T-cell (primary cell): Measurements from ENCODE around the gene WDR7. TPM values are rescaled to one million over a fixed set of nuclear protein-coding genes. Genes with fewer than 3 reads are reported as not detected.

Experiments used
- ATAC-seq, 4 experiments: fragments of 200-7000 bp in 3 of 4; fragments of 150-1000 bp in 1 of 4; cut with Tn5 transposase; replicated peaks in 1 of 4; 1 replicate in 3 of 4; 2 replicates in 1 of 4; pipeline ENCODE4 v1.10.0; 2021; ENCODE audit warnings: moderate library complexity in 3 of 4, mild to moderate bottlenecking in 2 of 4, moderate number of reproducible peaks in 1 of 4
- CTCF ChIA-PET, 2 donors: fragments of 300-600 bp; sonication (Branson Sonifier 250); formaldehyde crosslinking; loops; one replicate each; lab custom pipeline; 2022; ENCODE audit warnings: antibody characterized with exemption in 2 of 2; lab: Charles Lee
- POLR2A ChIA-PET, 2 donors: fragments of 300-600 bp; sonication (Branson Sonifier 250); formaldehyde crosslinking; loops; one replicate each; lab custom pipeline; 2022; ENCODE audit warnings: antibody characterized with exemption in 2 of 2; lab: Charles Lee
- DNase-seq, 35 experiments: peaks; one replicate each; pipeline versions ENCODE4 v3.0.0 to v3.0.0-alpha.2; 2013 to 2023
- H3K27ac ChIP-seq: one replicate; pipeline ENCODE4 v1.5.1; 2013; ENCODE audit warnings: low read length
- H3K27me3 ChIP-seq, 2 experiments: replicated peaks in 1 of 2; 1 replicate in 1 of 2; 2 replicates in 1 of 2; pipeline versions ENCODE4 v1.6.1 to v1.7.0; 2013; ENCODE audit warnings: low read length in 1 of 2, mixed read lengths in 1 of 2; ENCODE audit not compliant: control insufficient read depth in 2 of 2, insufficient read depth in 2 of 2; ENCODE audit errors: extremely low read depth in 1 of 2
- H3K36me3 ChIP-seq, 2 donors: 1 replicate in 1 of 2; 2 replicates in 1 of 2; pipeline versions ENCODE4 v1.6.1 to v1.7.0; 2013; ENCODE audit warnings: low read length in 1 of 2; ENCODE audit not compliant: control insufficient read depth in 2 of 2, insufficient read depth in 1 of 2; ENCODE audit errors: extremely low read depth in 1 of 2
- H3K4me1 ChIP-seq, 2 experiments: 1 replicate in 1 of 2; 2 replicates in 1 of 2; pipeline versions ENCODE4 v1.6.1 to v1.7.0; 2013; ENCODE audit warnings: low read length in 2 of 2, mixed read lengths in 1 of 2; ENCODE audit not compliant: insufficient read depth in 2 of 2, control insufficient read depth in 1 of 2; ENCODE audit errors: extremely low read depth in 1 of 2
- H3K4me3 ChIP-seq, 2 donors: 1 replicate in 1 of 2; 2 replicates in 1 of 2; pipeline versions ENCODE4 v1.5.1 to v1.7.0; 2013; ENCODE audit warnings: mild to moderate bottlenecking in 2 of 2, low read length in 1 of 2, moderate library complexity in 1 of 2; ENCODE audit not compliant: control insufficient read depth in 1 of 2; ENCODE audit errors: extremely low read depth in 1 of 2
- H3K9me3 ChIP-seq: 2 replicates; pipeline ENCODE4 v1.7.0; 2013
- H3K27ac Mint-ChIP-seq, 2 donors: one replicate each; pipeline ENCODE4 v1.8.0; 2020 to 2021; ENCODE audit warnings: mild to moderate bottlenecking in 2 of 2, mixed read lengths in 2 of 2
- H3K27me3 Mint-ChIP-seq, 2 donors: one replicate each; pipeline ENCODE4 v1.8.0; 2021 to 2022; ENCODE audit warnings: mixed read lengths in 2 of 2
- H3K36me3 Mint-ChIP-seq: one replicate; pipeline ENCODE4 v1.8.0; 2021; ENCODE audit warnings: mixed read lengths
- H3K4me1 Mint-ChIP-seq, 3 donors: one replicate each; pipeline ENCODE4 v1.8.0; 2020 to 2022; ENCODE audit warnings: mixed read lengths in 3 of 3, mild to moderate bottlenecking in 1 of 3
- H3K4me3 Mint-ChIP-seq, 3 donors: one replicate each; pipeline ENCODE4 v1.8.0; 2020 to 2022; ENCODE audit warnings: mild to moderate bottlenecking in 3 of 3, mixed read lengths in 3 of 3, moderate library complexity in 3 of 3
- H3K9me3 Mint-ChIP-seq, 3 donors: one replicate each; pipeline ENCODE4 v1.8.0; 2020 to 2022; ENCODE audit warnings: mixed read lengths in 3 of 3
- WGBS: methylation state at CpG from one replicate; pipeline ENCODE4 v1.1.5; 2013; ENCODE audit warnings: missing lambda C conversion rate; ENCODE audit not compliant: insufficient coverage; 5-methylcytosine and 5-hydroxymethylcytosine counted together
- total RNA-seq, 35 experiments: library from RNA in 6 of 35; stranded (reverse) in 6 of 35; fragments of 120-200 nt in 1 of 35; gene quantifications; one replicate each; pipeline versions ENCODE4 v1.2.1 to v1.2.4 and lab custom pipeline; 2013 to 2026

WDR7 gene
- total RNA-seq, 5 donors from 2014 or later (not counting 1 experiment from before 2014, with no cell fraction given) = 35.9 to 65.6 (median 41.5) TPM

- peaks cover 12 to 17% of the 10 kb centered on the region in 2 experiments for H3K4me1 ChIP-seq
- Mint-ChIP-seq H3K9me3 (no peaks in the 10 kb centered on the region), H3K36me3 (peaks cover 14% of the 10 kb centered on the region), H3K4me3 (peak overlapping the region; percentile 97 to 99 (median 98)), H3K27ac (peak overlapping the region; percentile 91 to 99), H3K4me1 (peaks cover 39 to 52% (median 45%) of the 10 kb centered on the region in 3 donors), H3K27me3 (no peaks in the 10 kb centered on the region)
- no peak overlapping the region for H3K27ac ChIP-seq
- no peak overlapping the region for H3K4me3 ChIP-seq
- ATAC-seq = no peak
- no peaks in the 10 kb centered on the region for H3K36me3 ChIP-seq
- WGBS = 97% methylated on average over 7 of the region's 9 CpGs
- CTCF ChIA-PET = interaction anchor here in 1 of 2 donors (1.9 to 3.0 kb wide), 2 partner anchors 8 to 11 kb away, joined by 16 read pairs; partner anchors contain the start of gene WDR7
- no peak for DNase-seq
- POLR2A ChIA-PET = interaction anchor here (0.7 to 1.7 kb wide), 4 partner anchors 11 to 63 kb away, joined by 3 to 5 read pairs (median 4); partner anchors contain the start of gene WDR7 (in 2 of the 2)
- no peaks in the 10 kb centered on the region for H3K27me3 ChIP-seq
- H3K9me3 ChIP-seq = no peaks in the 10 kb centered on the region
These were observed 11.6 kb upstream of the WDR7 start for GRCh38 chr18:56639571-56639970.

- no peaks in the 10 kb centered on the region for H3K9me3 Mint-ChIP-seq
- Histone ChIP-seq H3K36me3 (no peaks in the 10 kb centered on the region), H3K4me1 (peaks cover 8 to 12% of the 10 kb centered on the region in 2 experiments), H3K27ac (no peak overlapping the region), H3K4me3 (no peak overlapping the region), H3K9me3 (no peaks in the 10 kb centered on the region), H3K27me3 (no peaks in the 10 kb centered on the region)
- H3K4me3 Mint-ChIP-seq = no peak overlapping the region
- 91% methylated on average over 7 of the region's 8 CpGs for WGBS
- H3K4me1 Mint-ChIP-seq = peaks cover 19 to 33% (median 26%) of the 10 kb centered on the region in 3 donors
- ATAC-seq = no peak
- no peak for DNase-seq
- POLR2A ChIA-PET = interaction anchor here in 1 of 2 donors (0.6 to 0.8 kb wide), 2 partner anchors 8 to 560 kb away, joined by 3 to 4 read pairs; no protein-coding TSS in a partner anchor
- peaks cover 7% of the 10 kb centered on the region for H3K36me3 Mint-ChIP-seq
- no peaks in the 10 kb centered on the region for H3K27me3 Mint-ChIP-seq
- CTCF ChIA-PET = interaction anchor here (1.7 to 2.2 kb wide), 2 partner anchors 9 kb away, joined by 7 to 8 read pairs; partner anchors contain the start of gene WDR7 (in 2 of the 2)
- no peak overlapping the region for H3K27ac Mint-ChIP-seq
These were observed 9.3 kb upstream of the WDR7 start for GRCh38 chr18:56641714-56642337.

- ChIA-PET CTCF (no interaction called here), POLR2A (no interaction called here)
- H3K36me3 Mint-ChIP-seq = peaks cover 11% of the 10 kb centered on the region
- no peak overlapping the region for H3K27ac ChIP-seq
- WGBS = 100% methylated on average over 1 of the region's 3 CpGs
- H3K27me3 ChIP-seq = no peaks in the 10 kb centered on the region
- no peak overlapping the region for H3K4me3 Mint-ChIP-seq
- no peak overlapping the region for H3K4me3 ChIP-seq
- H3K9me3 ChIP-seq = no peaks in the 10 kb centered on the region
- no peaks in the 10 kb centered on the region for H3K27me3 Mint-ChIP-seq
- H3K4me1 ChIP-seq = peaks cover 2 to 7% of the 10 kb centered on the region in 2 experiments
- peaks cover 17 to 24% (median 17%) of the 10 kb centered on the region in 3 donors for H3K4me1 Mint-ChIP-seq
- no peaks in the 10 kb centered on the region for H3K36me3 ChIP-seq
- no peak overlapping the region for H3K27ac Mint-ChIP-seq
- no peak for DNase-seq
- ATAC-seq = no peak
- no peaks in the 10 kb centered on the region for H3K9me3 Mint-ChIP-seq
These were observed 7.8 kb upstream of the WDR7 start for GRCh38 chr18:56643381-56643780.

DNA sequence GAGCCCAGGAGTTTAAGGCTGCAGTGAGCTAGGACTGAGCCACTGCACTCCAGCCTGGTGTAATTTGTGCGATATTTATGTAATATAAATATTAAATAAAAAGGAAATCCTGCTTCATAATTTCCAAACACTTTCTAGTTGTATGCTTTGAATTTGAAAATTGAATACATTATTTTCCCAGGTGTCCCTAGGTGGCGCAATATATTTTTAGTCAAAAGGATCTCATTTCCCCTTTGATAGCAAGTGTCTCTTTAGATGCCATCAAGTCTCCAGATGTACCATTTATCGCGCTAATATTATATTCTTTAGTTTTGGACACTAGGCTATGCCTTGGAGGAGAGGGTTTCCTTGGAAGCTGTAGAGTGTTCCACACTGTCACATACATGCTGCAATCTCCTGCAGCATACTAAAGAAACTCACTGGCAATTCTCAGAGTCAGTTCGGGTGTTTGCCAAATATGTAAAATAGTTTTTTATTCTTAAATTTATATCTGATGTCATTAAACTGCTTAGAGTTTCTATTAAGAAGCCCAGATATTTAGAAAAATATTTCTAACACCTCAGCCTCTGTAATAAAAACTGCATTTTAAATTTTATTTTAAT lies 5.6 kb upstream of the WDR7 start:
- ChIA-PET CTCF (interaction anchor here (0.6 to 0.7 kb wide), 2 partner anchors 61 to 115 kb away, joined by 4 to 11 read pairs; no protein-coding TSS in a partner anchor), POLR2A (no interaction called here)
- Mint-ChIP-seq H3K9me3 (peaks cover 0 to under 1% (median 0%) of the 10 kb centered on the region in 3 donors), H3K4me1 (peaks cover 2 to 18% (median 18%) of the 10 kb centered on the region in 3 donors), H3K36me3 (peaks cover 7% of the 10 kb centered on the region), H3K27me3 (no peaks in the 10 kb centered on the region), H3K27ac (no peak overlapping the region), H3K4me3 (no peak overlapping the region)
- H3K27ac ChIP-seq = no peak overlapping the region
- H3K27me3 ChIP-seq = no peaks in the 10 kb centered on the region
- ATAC-seq (peak in 1 of 4 experiments; percentile 56), DNase-seq (peak in 3 of 35 experiments; percentile 15 to 59 (median 15))
- H3K9me3 ChIP-seq = no peaks in the 10 kb centered on the region
- no CpG with 5 or more reads among the region's 5 CpGs for WGBS
- H3K4me1 ChIP-seq = peaks cover 0 to 2% of the 10 kb centered on the region in 2 experiments
- no peaks in the 10 kb centered on the region for H3K36me3 ChIP-seq
- no peak overlapping the region for H3K4me3 ChIP-seq

DNA sequence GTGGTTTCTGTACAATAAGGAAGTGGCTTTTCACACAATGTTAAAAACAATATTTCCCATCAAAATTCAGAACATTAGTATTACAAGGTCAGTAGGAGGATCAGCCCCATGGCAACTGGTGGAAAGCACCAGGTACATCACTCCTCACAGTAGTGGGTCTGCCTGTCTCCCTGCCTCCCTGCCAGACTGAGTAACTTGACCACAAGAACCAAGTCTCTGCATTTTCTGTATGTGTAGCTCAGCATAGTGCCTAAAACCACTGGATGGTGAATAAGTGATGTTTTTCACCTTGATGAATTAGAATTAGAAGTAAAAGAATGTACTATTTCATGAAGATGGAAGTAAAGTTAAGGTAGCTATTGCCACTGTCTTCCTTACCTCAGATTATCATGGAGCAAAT lies 4.1 kb upstream of the WDR7 start:
- ChIA-PET POLR2A (no interaction called here), CTCF (interaction anchor here in 1 of 2 donors (0.7 to 3.0 kb wide), 4 partner anchors 8 to 58 kb away, joined by 3 to 16 read pairs (median 4); partner anchors contain the start of gene TXNL1)
- H3K4me1 ChIP-seq = peaks cover 3 to 10% of the 10 kb centered on the region in 2 experiments
- Mint-ChIP-seq H3K9me3 (peaks cover 0 to 6% (median 0%) of the 10 kb centered on the region in 3 donors), H3K36me3 (peaks cover 7% of the 10 kb centered on the region), H3K4me1 (peaks cover 15 to 28% (median 28%) of the 10 kb centered on the region in 3 donors), H3K27ac (peak overlapping the region; percentile 30 to 33), H3K27me3 (no peaks in the 10 kb centered on the region), H3K4me3 (no peak overlapping the region)
- H3K9me3 ChIP-seq = no peaks in the 10 kb centered on the region
- DNase-seq = peak in 2 of 35 experiments; percentile 5 to 8
- H3K27ac ChIP-seq = peak overlapping the region; percentile 16
- no peak for ATAC-seq
- H3K4me3 ChIP-seq = no peak overlapping the region
- H3K36me3 ChIP-seq = no peaks in the 10 kb centered on the region
- H3K27me3 ChIP-seq = no peaks in the 10 kb centered on the region
